Bronchial epithelial cell (primary cell): ENCODE results near the gene HCFC1R1. TPM values are rescaled to one million over a fixed set of nuclear protein-coding genes. Genes with fewer than 3 reads are reported as not detected.
A peak's percentile ranks its signal among the peaks of the same experiment; 100 is the strongest.

Experiments
- DNase-seq: peaks from one replicate; pipeline ENCODE4 v3.0.0-alpha.2; 2010; ENCODE audit warnings: low read depth
- FAIRE-seq: peaks from 2 replicates; lab custom pipeline; 2011; peaks lifted over from hg19 to GRCh38; lab: Jason Lieb, UNC
- H3K27me3 ChIP-seq: 2 replicates; pipeline ENCODE4 v1.5.1; 2011; ENCODE audit warnings: low read length; ENCODE audit not compliant: control insufficient read depth, insufficient read depth
- H3K36me3 ChIP-seq: 2 replicates; pipeline ENCODE4 v1.5.1; 2011; ENCODE audit warnings: low read length; ENCODE audit not compliant: control insufficient read depth, insufficient read depth
- H3K4me3 ChIP-seq: 2 replicates; pipeline ENCODE4 v1.5.1; 2011; ENCODE audit warnings: mild to moderate bottlenecking, low read depth, low read length, control low read depth
- total RNA-seq: library from RNA; depleted of rRNA; stranded (reverse); fragments of >200 nt; gene quantifications from 2 replicates; pipeline ENCODE4 v1.2.1, GENCODE V29; 2014
- TF ChIP-seq, protein P1 (sequence below): IDR thresholded peaks from 2 replicates; pipeline ENCODE4 v1.5.1; 2011; ENCODE audit warnings: mild to moderate bottlenecking, moderate library complexity, low read length, control low read depth, inconsistent platforms; ENCODE audit not compliant: insufficient read depth, severe bottlenecking

The HCFC1R1 gene
- total RNA-seq, 1 donor from 2014 or later: 1.1 TPM

DNA sequence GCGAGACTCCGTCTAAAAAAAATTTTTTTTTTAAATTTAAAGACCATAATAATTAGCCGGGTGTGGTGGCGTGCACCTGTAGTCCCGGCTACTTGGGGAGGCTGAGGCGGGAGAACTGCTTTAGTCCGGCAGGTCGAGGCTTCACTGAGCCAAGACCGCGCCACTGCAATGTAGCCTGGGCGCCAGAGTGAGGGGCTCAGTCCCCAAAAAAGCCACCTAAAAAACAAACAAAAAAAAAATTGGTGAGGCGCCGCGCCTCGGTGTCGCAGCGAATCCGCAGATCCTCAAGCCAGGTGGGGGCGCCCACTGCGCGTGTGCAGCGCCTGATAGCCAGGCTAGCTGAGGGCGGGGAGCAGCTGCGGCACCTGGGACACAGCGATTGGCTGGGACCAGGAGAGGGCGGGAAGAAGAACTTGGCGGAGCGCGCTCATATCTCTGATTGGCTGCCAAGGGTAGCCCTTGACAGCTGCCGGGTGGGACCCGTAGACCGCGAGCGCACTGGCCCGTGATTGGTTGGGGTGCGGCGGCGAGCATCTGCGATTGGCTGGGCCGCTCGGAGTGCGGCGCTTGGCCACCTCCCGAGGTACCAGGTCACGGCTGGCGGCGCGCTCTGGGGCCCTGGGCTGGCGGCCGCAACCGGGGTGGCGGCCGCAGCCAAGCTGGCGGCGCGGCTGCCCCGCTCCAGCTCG, 20.0 kb downstream of the HCFC1R1 start:
- Histone ChIP-seq H3K4me3 (peak overlapping the region; percentile 47), H3K27me3 (no peaks in the 10 kb centered on the region), H3K36me3 (peaks cover 2% of the 10 kb centered on the region)
- FAIRE-seq (no peak), DNase-seq (peak; percentile 97)
- TF ChIP-seq, protein P1, sequence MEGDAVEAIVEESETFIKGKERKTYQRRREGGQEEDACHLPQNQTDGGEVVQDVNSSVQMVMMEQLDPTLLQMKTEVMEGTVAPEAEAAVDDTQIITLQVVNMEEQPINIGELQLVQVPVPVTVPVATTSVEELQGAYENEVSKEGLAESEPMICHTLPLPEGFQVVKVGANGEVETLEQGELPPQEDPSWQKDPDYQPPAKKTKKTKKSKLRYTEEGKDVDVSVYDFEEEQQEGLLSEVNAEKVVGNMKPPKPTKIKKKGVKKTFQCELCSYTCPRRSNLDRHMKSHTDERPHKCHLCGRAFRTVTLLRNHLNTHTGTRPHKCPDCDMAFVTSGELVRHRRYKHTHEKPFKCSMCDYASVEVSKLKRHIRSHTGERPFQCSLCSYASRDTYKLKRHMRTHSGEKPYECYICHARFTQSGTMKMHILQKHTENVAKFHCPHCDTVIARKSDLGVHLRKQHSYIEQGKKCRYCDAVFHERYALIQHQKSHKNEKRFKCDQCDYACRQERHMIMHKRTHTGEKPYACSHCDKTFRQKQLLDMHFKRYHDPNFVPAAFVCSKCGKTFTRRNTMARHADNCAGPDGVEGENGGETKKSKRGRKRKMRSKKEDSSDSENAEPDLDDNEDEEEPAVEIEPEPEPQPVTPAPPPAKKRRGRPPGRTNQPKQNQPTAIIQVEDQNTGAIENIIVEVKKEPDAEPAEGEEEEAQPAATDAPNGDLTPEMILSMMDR: peak; percentile 68

DNA sequence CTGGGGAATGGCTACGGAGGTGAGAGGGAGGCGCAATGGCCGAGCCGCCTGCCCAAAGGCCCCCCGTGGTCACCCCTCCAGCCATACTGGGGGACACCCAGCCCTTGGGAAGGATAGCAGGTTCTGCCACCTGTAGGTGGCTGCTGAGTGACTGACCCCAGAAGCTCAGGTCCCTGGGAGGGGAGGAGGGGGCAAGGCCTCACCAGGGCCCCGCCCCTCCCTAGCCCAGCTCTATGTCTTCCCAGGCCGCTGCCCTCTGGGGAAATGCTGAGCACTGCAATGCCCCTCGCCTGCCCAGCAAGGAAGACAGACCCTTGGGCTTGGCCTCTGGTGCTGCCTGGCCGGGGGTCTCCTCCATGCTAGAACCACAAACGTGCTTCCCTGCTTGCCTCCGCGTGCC, 22.4 kb downstream of the HCFC1R1 start:
- no peak overlapping the region for H3K4me3 ChIP-seq
- FAIRE-seq: no peak
- TF ChIP-seq, protein P1: no peak
- no peak for DNase-seq
- no peaks in the 10 kb centered on the region for H3K27me3 ChIP-seq
- H3K36me3 ChIP-seq: peaks cover 2% of the 10 kb centered on the region

DNA sequence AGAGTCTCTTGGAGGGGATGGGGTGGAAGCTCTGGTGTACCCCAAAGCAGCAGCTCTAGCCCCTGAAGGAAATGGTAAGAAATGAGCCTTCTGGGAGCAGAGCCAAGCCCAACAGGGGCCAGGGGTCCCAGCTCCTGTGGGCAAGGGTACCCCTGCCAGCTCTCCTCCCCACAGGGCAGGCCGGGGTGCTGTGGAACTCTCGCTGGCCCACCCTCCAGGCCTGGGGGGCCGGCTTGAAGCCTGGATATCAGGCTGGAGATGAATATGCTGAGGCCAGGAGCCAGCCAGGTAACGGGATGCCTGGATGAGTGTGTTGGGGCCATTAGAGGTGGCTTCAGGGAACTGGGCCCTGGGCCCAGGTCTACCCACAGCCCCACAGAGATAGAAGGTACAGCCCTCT, 23.2 kb downstream of the HCFC1R1 start:
- FAIRE-seq (no peak), DNase-seq (no peak)
- no peaks in the 10 kb centered on the region for H3K27me3 ChIP-seq

DNA sequence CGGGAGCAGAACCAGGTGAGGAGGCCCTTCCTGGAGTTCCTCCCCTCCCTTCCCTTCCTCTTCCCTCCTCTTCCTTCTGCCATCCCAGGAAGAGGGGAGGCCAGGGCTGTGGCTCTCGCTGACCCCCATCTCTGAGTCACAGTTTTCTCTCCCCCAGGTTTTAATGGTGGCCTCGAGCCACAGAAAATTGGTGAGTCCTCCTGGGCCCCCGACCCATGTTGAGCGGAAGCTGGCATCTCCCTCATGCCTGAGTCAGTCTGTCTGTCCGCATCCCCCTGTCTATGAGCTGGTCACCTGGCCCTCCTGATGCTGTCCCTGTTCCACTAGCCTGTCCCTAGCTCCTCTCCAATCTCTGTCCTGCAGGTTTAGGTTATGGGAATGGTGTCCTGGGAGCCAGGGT, 23.8 kb downstream of the HCFC1R1 start:
- FAIRE-seq: no peak
- H3K27me3 ChIP-seq: no peaks in the 10 kb centered on the region
- TF ChIP-seq, protein P1: no peak

More for the DNA sequence above, 23.2 kb downstream of the HCFC1R1 start:
- Histone ChIP-seq H3K4me3 (no peak overlapping the region), H3K36me3 (no peaks in the 10 kb centered on the region)
- TF ChIP-seq, protein P1: no peak

DNA sequence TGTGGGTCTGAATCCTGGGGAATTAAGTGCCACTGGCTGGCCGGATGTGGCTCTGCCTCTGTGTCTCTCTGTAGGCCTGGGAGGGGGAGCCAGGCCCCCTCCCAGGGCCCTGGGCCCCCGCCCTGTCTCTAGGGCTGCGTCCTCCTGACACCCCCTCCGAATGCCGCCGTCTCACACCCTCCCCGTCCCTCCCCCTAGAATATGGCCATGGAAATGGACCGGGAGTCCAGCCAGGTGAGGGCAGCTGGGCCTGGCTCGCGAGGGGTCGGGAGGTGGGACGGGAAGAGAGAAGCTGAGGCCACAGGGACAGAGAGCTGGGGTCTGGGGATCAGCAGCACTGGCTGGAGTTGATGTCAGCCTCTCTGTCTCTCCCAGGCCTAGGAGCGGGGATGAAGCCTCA, 27.4 kb downstream of the HCFC1R1 start:
- DNase-seq (no peak), FAIRE-seq (no peak)
- TF ChIP-seq, protein P1: no peak
- Histone ChIP-seq H3K36me3 (no peaks in the 10 kb centered on the region), H3K27me3 (no peaks in the 10 kb centered on the region), H3K4me3 (no peak overlapping the region)

More for the DNA sequence above, 23.8 kb downstream of the HCFC1R1 start:
- Histone ChIP-seq H3K4me3 (no peak overlapping the region), H3K36me3 (no peaks in the 10 kb centered on the region)
- no peak for DNase-seq
